SIG-M5 treated with dmso at 0.1 percent for 504 hours (cell line): ENCODE measurements around the gene KCNA3.

Experiments
- DNase-seq: peaks from one replicate; lab custom pipeline; 2025; ENCODE audit not compliant: unreplicated experiment; lab: John Stamatoyannopoulos, UW

KCNA3 gene

GRCh38 chr1:110674337-110675059 lies at the start of gene KCNA3:
KCNA3 (minus strand) TSS chr1:110674940; CDS start chr1:110674809, 131 bp downstream.
- peak; percentile 57 for DNase-seq

- peak; percentile 11 for DNase-seq
Measured at GRCh38 chr1:110722807-110723206, 48.1 kb upstream of the KCNA3 start.

GRCh38 chr1:110719908-110720307 lies 45.2 kb upstream of the KCNA3 start:
- no peak for DNase-seq

GRCh38 chr1:110718452-110718851 lies 43.7 kb upstream of the KCNA3 start:
- DNase-seq, result no peak

- DNase-seq, result no peak
Measured at GRCh38 chr1:110717179-110717578, 42.4 kb upstream of the KCNA3 start.

GRCh38 chr1:110714374-110714995 lies 39.7 kb upstream of the KCNA3 start:
- DNase-seq, result no peak

GRCh38 chr1:110713221-110713620 lies 38.5 kb upstream of the KCNA3 start:
- DNase-seq, result no peak

- DNase-seq, result no peak
Measured at GRCh38 chr1:110710314-110710713, 35.6 kb upstream of the KCNA3 start.

- DNase-seq, result peak; percentile 67
Measured at GRCh38 chr1:110708974-110709440, 34.3 kb upstream of the KCNA3 start.

- DNase-seq, result no peak
Measured at GRCh38 chr1:110707232-110707631, 32.5 kb upstream of the KCNA3 start.

GRCh38 chr1:110706621-110707020 lies 31.9 kb upstream of the KCNA3 start:
- no peak for DNase-seq

GRCh38 chr1:110702260-110702659 lies 27.5 kb upstream of the KCNA3 start:
- DNase-seq, result no peak

- no peak for DNase-seq
Measured at GRCh38 chr1:110700767-110701166, 26.0 kb upstream of the KCNA3 start.

- DNase-seq, result no peak
Measured at GRCh38 chr1:110697606-110698005, 22.9 kb upstream of the KCNA3 start.

- DNase-seq, result no peak
Measured at GRCh38 chr1:110696818-110697217, 22.1 kb upstream of the KCNA3 start.

GRCh38 chr1:110690709-110691365 lies 16.1 kb upstream of the KCNA3 start:
- peak; percentile 62 for DNase-seq

- no peak for DNase-seq
Measured at GRCh38 chr1:110689868-110690267, 15.1 kb upstream of the KCNA3 start.

- DNase-seq, result no peak
Measured at GRCh38 chr1:110688514-110688913, 13.8 kb upstream of the KCNA3 start.

GRCh38 chr1:110687250-110687649 lies 12.5 kb upstream of the KCNA3 start:
- peak; percentile 73 for DNase-seq

- DNase-seq, result no peak
Measured at GRCh38 chr1:110686188-110686587, 11.4 kb upstream of the KCNA3 start.

- no peak for DNase-seq
Measured at GRCh38 chr1:110684491-110684890, 9.8 kb upstream of the KCNA3 start.

GRCh38 chr1:110682898-110683297 lies 8.2 kb upstream of the KCNA3 start:
- no peak for DNase-seq
